GM18858 (cell line): ENCODE measurements around the gene DROSHA.
"Not testable (repeated sequence)": the region's sequence is repeated elsewhere in the genome, so short reads cannot be mapped to it uniquely, and the experiment has no call there.

Experiments
- ATAC-seq: cut with Tn5 transposase; IDR thresholded peaks from one replicate; pipeline ENCODE4 v1.9.1; 2021; ENCODE audit not compliant: unreplicated experiment

The DROSHA gene

DNA sequence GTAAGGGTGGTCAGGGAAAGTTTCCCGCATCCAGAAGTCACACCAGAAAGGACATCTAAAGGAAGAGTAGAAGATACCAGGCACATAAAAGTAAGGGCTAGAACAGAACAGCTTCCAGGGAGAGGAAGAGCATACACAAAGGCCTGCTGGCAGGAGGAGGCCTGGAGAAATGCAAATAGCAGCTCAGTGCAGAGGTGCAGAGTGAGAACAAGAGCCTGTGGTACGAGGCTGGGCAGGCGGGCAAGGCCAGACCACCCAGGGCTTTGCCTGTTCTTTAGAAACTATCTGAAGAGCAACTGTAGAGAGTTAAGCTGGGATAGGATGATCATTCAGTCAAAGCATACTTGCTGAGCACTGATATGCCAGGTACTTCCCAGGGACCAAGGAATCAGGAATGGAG, 115.3 kb downstream of the DROSHA start:
- no peak for ATAC-seq

DNA sequence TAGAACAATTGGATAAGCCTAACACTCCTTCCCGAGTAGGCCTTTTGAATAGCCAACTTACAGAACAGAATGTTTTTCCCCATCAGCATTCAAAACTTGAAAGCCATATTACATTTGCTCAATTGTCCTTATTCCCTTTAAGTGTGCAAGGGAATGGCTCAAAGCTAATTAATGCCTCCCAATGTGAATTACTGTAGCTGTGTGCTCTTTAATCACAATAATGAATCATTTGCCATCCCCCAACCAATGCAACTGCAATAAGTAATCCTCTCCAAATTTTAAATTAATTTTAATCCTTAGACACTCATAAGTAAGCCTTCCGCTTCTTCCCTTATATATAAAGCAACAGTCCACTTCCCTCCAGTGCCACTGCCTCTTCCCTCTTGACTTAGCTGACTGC, 115.9 kb downstream of the DROSHA start:
- no peak for ATAC-seq

DNA sequence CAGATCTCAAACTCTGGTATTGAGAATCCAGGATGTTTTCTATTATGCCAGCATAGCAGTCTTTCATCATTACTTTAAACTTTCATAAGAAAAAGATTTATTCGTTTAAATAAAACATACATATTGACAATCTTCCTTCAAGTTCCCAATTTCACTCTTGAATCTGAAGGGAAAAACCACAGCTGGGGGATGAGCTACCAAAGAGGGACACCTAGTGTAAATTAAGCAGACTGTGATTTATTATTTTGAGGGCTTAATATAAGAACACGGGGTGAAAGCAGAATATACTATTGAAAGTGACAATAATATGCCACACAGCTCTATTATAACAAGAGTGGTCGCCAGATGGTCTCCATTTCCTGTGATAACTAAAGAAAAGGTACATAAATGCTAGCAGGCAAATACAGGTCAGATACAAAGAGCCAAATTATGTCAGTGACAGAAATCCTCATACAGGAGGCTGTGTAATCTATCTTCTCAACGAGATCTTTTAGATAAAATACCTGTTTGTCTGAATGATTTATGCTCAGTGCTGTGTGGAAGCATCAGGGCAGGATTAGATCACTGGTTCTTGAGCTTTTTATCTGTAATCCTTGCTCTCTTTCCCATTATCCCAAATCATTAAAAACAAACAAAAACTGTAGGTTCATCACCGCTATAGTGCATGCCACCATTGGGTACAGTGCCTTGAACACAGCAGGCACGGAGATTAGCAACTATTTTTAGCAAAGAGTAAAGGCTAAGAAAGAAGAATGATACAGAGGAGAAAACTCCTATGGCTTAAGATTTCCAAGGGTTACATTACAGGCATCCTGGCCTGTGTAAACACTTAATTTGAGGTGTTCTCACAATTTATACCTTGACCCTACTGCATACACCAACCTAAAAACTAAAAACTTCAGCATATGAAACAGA, 116.6 kb downstream of the DROSHA start:
- ATAC-seq: no peak

DNA sequence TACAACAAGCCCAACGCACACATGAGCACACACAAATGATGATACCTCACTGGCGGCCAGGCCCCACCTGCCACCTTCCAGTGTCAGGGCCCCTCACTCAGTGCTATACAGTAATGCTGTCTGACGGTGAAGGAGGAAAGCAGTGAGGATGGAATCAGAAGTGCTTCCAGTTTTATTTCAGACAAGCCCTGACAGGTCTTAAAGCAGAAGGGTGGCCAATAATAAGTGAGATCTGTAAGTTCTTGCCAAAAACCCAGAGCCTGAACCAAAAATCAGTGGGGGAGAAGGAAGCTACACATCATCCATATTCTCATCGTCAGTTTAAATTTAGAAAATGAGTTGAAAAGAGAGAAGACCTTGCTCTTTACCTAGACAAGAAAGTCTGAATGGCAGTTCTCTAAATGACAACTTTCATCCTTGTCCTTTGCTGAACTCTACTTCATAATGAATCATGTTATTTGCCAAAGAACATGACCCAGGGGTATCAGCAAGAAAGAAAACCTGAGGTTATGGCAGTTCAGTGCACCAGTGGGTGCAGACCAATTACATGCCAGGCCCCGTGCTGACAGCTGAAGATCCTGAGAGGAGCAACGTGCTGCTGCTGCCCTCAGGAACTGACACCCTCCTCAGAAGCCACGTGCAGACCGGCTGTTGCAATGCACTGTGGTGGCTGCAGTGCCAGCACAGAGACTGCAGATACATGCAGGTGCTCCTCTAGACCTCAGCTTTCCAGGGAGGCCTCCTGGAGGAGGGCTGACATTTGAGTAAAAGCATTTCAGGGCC, 118.7 kb downstream of the DROSHA start:
- no peak for ATAC-seq

DNA sequence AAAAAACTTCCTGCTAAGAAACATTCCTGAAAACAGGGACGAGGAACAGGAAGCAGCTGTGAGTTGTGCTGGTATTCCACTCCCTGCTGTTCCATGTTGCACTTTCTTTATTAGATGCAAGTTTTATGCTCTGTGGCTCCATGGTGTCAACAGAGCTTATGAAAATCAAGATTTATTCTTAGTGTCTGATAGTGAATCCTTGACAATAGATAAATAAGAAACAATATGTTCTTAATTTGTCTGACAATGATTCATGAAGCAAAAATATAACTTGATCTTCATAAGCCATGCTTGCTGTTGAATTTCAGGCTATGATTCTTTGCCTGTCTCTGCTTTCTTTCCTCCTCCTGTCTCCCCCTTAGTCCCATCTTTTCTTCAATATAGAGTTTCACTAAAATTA, 119.6 kb downstream of the DROSHA start:
- ATAC-seq: no peak

DNA sequence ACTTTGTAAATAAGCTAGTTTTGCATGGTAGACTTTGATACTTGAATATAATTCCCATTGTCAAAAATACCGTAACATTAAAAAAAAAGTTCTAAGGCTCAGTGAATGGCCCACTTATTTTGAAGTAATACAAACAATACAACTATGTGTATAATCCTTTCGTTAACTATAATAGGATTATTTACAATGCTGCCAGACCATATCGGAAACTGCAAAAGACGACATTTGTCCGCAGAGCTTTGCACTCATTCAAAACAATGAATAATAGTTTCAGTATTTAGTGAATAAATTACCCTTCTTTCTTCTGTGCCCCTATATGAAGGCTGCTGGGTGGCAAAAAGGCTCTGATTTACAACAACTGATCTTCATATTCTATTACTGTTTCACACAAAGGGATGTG, 121.8 kb downstream of the DROSHA start:
- no peak for ATAC-seq

DNA sequence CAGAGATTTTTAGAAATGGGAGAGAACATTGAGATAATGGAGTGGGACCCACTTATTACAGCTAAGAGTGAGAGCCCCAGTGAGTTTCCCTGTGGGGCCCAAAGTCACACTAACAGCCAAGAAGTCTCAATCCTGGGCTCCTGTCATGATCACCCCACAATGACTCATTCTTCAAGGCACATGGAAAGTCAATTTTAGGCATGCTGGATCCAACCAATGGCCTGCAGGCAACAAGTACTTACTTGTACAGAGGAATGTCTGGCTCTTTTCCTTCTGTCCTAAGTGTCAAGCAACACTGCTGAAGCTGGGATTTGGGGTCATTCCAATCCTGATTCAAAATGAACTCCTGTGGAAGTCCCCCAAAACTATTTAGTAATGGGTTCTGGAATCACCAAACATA, 123.1 kb downstream of the DROSHA start:
- ATAC-seq: no peak

DNA sequence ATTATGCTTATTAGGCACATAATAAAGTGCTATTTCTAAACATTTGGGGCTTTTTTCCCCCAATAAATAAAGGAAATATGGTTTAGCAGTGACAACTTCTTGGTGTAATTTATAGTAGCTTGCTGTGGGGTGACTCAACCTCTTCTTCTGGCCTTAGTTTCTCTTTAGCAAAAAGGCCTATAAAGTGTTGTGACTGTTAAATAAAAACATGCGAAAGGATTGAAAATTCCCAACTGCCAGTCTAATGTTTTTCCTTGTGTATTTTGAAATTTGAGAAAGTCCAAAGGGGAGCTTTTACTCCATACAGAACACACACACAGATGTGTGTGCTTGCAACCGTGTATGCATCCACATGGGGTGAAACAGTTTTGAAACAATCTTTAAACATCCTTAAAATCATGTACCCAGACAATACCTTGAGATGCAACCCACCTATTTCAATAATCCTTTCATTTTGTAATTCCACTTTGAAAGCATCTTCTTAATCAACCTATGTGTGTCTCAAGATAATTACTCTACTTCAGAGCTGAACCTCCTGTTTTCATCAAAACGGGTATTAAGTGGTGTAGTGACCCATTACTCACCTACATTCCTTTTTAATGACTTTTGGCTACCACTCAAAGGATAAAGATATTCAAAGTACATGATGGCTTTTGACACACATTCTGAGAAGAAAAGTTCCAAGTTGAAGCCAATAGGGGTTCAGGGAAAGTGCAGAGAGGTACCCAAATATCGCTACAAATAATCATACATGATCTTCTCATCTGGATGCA, 123.8 kb downstream of the DROSHA start:
- ATAC-seq: no peak

DNA sequence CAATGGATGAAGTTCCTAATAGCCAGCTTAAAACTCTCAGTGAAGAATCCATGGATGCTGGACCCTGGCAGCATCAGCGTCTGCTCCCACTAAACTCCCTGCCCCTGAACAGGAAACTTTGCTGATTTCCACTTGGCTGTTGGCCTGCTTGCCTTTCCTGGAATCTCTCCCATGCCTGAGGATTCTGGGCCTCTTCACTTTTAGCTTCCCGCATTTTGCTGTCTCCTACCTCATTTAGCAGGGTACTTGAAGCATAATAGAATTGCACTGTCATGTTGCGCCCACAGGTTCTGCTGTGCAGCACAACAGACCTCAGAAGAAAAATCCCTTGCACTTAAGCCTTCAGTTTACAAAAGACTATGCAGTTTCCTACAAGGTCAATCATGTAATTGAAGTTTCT, 127.6 kb downstream of the DROSHA start:
- ATAC-seq: no peak

DNA sequence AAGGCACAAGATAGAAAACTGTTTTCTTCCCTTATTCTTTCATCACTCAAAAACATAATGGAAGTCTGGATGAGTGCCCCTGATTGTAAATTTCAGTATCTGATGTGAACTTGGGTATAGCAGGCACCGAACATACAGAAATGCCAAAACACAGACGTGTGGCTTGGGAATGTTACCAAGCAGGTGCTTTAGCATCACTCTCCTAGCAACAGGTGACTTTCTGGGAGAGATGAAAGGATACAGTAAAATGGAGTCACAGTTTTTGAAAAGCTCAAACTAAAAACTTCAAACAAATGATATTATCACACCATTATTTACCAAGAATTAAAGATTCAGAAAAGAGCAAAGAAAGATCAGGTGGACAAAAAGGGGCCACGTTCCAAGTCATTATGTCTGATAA, 130.2 kb downstream of the DROSHA start:
- ATAC-seq: no peak

DNA sequence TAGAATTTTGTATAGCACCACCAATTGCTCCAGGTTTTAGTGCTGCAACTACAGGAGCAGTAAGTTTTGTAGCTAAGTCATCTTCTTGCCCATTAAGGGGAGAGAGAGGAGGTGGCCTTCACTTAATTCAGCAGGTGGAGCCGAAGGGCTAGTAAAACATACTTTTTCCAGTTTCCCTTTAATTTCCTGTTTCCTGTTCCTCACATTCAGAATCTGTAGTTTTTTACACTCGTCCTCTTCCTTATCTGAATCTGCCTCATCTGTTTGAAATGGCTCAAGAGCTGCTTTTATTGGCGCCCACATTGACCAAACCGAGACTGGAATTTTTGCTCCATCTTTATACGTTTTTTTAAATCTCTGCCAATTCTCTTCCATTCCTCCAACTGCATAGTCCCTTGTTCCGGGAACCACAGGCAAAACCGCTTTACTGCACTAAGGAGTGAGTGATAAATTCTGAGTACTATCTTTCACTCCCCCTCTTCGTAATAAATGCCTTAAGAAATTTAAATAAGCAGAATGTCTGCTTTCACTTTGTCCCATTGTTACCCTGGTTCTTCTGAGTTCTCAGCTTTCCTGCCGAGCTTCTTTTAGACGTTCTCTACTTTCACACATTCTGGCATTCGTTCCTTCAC, 133.9 kb downstream of the DROSHA start:
- ATAC-seq: no peak

DNA sequence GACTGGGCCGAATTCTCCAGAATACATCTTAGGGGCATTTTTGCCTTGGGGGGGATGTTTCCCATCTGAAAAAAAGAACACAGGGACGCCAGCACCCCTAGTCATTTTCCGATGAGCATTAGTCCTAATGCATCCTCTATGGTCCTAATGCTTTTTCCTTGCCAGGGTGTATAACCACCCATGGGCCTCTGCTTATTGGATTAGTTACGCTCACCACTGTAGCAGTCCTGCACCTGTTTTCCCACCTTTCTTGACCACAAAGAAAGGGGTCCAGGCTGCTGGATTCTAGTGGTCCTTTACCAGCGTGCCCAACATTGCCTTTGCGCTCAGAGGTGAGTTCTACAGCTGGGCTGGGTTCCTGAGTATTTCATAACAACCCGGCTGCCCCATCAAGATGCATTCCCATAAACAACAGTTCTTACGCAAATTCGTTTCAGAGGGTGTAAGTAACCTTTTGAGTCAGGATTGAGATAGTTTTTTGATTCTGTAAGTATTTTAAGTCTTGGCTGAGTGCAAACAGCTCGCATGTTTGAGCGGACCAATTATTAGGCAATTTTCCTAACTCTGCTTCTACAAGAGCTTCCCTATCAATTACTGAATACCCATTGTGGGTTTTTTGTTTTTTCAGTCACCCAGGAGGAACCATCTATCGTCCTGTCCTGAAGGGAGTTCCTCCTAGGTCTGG, 135.1 kb downstream of the DROSHA start:
- ATAC-seq: no peak

DNA sequence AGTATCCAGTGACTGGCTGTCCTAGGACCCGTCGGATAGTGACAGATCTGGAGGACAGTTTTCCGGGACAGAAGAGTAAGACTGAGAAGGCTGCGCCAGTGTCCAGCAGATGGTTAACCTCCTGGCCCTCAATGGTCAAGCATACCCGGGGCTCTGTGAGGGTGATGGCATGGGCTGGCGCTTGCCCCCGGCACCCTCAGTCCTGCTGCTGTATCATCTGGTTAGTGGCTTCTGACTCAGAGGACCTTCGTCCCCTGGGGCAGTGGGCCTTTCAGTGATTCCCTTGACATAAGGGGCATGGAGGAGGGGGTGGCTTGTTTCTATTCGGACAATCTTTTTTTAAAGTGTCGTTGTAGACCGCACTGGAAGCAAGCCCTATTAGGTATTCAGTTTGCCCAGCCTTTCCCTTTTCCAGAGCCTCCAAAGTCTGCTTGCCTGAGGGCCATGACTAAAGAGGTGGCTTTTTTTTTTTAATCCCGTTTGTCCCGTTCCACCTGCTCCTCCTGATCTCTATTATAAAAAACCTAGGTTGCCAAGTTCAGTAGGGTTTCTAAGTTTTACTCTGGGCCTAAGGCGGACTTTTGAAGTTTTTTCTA, 136.3 kb downstream of the DROSHA start:
- ATAC-seq: not testable (repeated sequence)

DNA sequence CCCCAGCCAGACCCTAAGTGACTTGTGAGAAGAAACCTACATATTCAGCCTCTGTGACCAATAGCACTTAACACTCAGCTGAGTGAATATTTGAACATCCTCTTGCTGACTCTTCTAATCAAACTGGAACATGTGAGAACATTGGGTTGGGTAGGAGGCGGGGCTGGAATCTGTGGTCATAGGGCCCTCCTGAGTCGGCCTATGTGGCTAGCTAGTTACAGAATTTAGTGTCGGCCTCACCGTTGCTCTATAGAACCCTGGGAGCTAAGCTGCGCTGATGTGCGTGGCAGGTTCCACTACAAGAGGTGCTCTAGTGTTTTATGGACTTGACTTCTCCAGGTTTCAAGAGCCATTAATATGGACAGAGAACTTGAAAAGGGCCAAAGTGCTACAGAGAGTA, 138.8 kb downstream of the DROSHA start:
- no peak for ATAC-seq

DNA sequence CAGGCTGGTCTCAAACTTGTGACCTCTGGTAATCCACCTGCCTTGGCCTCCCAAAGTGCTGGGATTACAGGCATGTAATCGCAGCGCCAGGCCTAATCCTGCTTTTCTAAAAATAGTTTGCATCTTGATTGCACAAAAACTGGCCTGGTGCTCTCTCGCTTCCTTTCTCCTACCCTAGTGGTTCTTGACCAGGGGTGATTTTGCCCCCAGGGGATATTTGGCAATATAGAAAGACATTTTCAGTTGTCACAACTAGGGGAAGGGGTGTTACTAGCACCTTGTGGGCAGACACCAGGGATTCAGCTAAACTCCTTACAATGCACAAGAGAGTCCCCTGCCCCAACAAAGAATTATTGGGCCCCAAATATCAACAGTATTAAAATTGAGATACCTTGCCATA, 139.8 kb downstream of the DROSHA start:
- no peak for ATAC-seq

DNA sequence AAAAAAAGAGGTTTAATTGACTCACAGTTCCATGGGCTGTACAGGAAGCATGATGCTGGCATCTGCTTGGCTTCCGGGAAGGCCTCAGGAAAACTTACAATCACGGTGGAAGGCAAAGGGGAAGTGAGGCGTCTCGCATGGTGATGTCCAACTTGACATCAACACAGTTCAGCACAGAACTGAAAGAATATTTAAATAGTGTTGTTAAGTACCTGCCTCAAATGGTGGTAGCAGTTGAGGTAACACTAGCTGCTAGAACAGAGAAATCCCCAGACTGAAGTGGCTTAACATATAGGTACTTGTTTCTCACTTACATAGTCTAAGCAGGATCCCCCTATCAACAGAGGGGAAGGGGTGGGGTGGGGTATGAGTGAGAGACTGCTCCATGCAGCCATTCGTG, 141.6 kb downstream of the DROSHA start:
- ATAC-seq: no peak

DNA sequence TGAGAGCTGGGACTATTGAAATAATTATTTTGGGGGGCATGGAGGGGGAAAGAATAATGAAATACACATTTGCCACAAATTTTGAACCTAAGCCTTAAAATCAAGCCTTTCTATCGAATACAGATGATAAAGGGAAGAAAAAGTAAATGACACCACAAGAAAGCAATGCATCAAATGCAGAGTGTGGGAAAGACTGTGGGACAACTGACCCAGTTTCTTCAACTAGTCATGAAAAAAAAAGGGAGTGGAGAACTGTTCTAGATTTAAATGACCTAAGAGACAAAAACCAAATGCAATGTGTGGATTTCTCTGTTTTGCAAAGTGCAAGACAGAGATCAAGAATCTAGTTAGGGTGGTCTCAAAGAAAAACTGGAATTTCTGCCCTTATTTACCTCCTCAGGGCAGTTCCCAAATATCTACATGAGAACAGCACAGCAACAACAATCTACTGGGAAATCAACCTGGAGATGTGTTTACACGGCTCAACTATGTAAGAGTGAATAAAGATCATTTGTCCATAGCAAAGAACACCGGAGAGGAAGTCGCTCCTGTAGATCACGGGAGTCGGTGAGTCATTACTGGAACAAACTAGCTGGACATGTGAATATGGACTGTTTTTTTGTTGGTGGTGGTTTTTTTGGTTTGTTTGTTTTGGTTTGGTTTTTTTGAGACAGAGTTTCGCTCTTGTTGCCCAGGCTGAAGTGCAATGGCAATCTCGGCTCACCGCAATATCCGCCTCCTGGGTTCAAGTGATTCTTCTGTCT, 145.9 kb downstream of the DROSHA start:
- ATAC-seq: no peak

DNA sequence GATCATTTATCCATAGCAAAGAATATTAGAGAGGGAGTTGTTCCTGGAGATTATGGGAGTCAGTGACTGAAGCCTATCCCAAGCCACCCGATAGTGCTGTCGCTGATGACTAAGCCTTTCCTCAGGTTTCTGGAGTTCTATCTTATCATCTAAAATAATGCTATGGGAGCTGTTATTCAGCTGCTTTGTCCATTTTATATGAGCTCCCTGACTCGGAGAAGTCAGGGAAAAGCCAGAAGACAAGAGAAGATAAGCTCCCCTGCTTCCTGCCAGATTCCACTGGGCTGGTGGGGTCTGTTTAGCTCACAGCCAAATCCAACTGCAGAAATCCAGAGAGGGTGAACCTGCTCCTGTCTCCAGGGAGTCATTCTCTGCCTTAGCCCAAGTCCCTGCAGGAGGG, 148.2 kb downstream of the DROSHA start:
- ATAC-seq: no peak
